Measurements from ENCODE around the gene CYP19A1. TPM values are rescaled to one million over a fixed set of nuclear protein-coding genes. Genes with fewer than 3 reads are reported as not detected.

Gene CYP19A1
- total RNA-seq, 1 experiment from 2014 or later: 0.69 TPM

DNA sequence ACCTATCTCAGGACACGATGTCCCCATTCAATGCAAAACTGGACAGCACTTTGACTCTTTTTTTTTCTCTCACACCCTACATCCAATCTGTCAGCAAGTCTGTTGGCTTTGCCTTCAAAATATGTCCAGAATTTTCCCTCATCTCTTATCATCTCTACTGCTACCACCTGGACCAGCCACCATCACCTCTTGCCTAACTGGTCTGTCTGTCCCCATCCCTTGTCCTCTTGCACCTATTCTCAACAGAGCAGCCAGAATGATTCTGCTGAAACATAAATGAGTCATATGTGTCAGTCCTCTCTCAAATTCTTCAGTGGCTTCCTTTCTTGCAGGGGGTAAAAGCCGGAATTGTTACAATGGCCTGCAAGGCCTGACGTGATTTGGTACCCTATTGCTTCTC is 105.8 kb downstream of the CYP19A1 start:
- Histone ChIP-seq H3K4me3 (no peak overlapping the region), H3K27me3 (peaks cover 5% of the 10 kb centered on the region), H3K36me3 (no peaks in the 10 kb centered on the region), H3K9me3 (no peaks in the 10 kb centered on the region)
- DNase-seq: no peak

DNA sequence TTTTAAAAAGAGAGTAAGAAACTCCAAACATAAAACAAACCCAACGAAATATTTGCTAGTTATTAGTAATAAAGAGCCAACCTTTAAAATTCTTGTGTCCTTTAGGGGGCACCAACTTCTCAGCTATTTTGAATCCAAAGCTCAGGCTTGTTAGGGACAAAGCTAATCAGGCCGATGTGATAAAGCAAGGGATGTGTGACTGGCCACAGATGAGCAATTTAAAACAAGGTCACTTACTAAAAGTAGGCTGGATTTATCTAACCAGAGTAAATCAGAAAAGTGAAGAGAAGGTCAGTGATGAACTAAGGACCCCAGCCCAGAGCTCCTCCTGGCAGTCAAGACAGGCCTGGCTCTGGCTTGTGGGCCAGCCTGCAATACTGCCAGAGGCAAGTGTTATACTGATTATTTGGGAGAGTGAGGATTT is 108.5 kb downstream of the CYP19A1 start:
- Histone ChIP-seq H3K36me3 (no peaks in the 10 kb centered on the region), H3K9me3 (no peaks in the 10 kb centered on the region), H3K4me3 (no peak overlapping the region), H3K27me3 (no peaks in the 10 kb centered on the region)
- DNase-seq: no peak

DNA sequence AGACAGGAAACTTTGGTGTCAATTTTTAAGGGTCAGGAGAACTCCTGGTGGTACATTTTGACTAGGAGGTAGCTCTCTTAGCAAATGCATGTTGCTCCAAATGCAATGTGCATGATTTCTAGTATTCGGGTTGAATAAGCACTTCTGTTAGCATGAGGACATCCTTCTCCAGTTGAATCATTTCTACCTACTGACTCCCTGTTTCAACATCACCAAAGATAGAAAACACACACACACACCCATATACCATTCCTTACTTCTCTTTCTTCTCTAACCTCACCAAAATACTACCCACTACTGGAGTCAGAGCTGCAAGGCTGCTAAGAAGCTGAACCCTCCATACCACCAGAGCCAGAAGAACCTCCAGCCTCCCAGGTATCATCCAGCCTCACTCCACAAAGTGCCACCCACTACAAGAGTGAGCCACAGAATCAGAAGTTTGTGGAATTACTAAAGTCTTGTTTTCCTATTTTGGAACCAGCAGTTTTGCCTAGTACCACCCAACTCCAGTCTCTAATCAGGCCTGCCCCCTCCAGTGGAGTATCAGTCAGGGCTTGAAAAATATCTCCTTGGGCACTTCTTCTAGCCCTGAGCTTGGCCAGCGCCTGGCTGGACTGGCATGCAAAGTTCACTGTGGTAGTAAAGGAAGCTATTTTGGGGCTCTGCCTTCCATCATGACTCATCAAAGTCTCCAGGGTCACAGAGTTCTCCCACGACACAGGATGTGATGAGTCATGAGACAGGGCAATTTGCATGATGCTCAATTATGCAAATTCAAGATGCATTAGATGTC is 110.3 kb downstream of the CYP19A1 start:
- no peaks in the 10 kb centered on the region for H3K27me3 ChIP-seq
- H3K4me3 ChIP-seq: no peak overlapping the region
- DNase-seq: peak; percentile 85
- no peaks in the 10 kb centered on the region for H3K36me3 ChIP-seq
- no peaks in the 10 kb centered on the region for H3K9me3 ChIP-seq

DNA sequence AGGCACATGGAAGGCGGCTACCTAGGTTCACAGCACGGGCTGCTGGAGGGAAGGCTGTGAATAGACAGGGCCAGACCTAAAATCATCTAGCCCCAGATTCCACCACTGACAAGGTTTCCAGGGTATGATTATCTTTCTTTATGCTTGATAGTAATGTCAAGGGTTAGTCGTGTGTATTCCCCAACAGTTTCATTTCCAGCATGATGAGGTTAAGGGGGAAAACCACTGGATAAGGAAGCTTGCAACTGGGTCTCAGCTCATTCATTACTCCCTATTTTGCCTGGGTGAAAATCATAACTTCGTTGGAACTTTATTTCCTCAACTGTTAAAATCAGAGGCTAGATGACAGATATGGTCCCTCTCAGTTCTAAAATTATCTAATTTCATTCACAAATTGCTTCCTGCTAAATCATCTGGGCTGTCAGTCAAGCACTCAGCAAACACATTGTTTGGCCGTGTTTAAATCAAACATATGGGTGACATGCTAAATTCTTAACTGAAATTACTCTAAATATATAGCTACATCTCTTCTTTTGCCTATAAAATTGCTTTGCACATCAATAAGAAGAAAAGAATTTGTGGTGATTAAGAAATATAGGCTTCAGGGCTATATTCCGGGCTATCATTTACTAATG is 111.7 kb downstream of the CYP19A1 start:
- Histone ChIP-seq H3K4me3 (no peak overlapping the region), H3K27me3 (no peaks in the 10 kb centered on the region), H3K9me3 (no peaks in the 10 kb centered on the region; the same call in 1 of the 2 replicates), H3K36me3 (no peaks in the 10 kb centered on the region)
- DNase-seq: no peak

DNA sequence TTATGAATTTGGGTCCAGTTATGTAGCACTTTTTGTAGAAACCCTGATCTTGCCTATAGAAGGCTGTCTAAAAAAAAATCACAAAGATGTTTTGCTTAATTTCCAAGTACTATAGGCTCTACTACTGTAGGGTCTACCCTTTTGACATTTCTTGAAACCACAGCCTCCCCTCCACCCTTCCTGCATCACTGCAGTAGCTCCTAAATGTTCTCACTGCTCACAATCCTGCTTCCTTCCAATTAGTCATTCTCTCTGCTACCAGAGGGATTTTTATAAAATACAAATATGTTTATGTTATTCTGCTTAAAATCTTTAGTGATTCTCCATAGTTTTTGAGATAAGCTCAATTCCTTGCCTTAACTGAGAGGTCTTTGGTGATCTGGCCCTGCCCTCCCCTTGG is 114.0 kb downstream of the CYP19A1 start:
- Histone ChIP-seq H3K36me3 (no peaks in the 10 kb centered on the region), H3K27me3 (no peaks in the 10 kb centered on the region)
- no peak for DNase-seq

DNA sequence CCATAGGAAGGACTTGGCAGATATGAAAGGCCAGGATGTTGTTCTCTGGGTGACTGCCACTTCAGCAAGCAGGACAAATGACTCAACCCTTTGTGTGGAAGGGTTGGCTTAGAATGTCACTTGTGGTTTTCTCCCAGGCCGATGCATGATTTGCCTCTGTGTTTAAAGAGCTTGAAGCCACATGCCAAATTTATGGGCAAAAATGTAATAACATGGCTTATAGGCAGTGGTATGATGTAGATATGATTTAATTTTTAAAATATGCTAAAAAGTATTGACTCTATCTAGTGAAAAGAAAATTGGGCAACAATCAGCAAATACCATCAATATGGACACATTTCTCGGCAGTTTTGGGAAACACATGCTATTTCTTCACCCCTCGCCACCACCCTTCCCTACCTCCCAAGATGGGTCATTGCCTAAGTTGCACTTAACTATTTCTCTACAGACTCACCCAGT is 114.6 kb downstream of the CYP19A1 start:
- H3K36me3 ChIP-seq: no peaks in the 10 kb centered on the region
- H3K9me3 ChIP-seq: no peaks in the 10 kb centered on the region; the same call in none of the 2 replicates
- no peak overlapping the region for H3K4me3 ChIP-seq
- H3K27me3 ChIP-seq: no peaks in the 10 kb centered on the region
- peak; percentile 84 for DNase-seq

More for the DNA sequence above, 114.0 kb downstream of the CYP19A1 start:
- Histone ChIP-seq H3K4me3 (no peak overlapping the region), H3K9me3 (no peaks in the 10 kb centered on the region; the same call in none of the 2 replicates)

DNA sequence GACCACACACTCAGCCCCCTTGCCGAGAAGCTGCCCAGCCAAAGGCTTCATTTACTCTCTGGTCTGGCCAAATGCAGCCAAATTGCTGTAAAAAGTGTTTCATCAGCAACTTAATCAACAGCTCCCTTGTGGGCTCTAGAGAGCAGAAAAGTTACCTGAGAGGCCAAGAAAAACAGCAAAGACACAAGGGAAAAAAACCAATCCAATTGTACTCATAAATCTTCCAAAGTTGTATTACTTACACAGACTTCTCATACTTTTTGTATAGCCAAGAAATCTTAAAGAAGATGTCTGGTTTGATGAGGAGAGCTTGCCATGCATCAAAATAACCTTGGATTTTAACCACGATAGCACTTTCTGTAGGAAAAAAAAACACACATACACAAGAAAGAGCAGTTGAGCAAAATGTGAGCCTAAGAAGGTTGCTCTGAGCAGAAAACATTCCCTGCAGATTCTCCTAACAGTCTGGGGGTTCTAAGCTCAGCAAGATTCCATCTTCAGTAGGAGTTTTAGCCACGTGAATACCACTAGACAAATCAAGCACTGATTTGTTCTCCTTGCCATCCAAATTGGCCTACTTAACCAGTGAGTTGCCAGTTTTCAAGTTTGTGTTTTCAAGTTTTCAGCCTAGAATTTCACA is 120.0 kb downstream of the CYP19A1 start:
- H3K36me3 ChIP-seq: no peaks in the 10 kb centered on the region
- H3K27me3 ChIP-seq: no peaks in the 10 kb centered on the region
- no peak for DNase-seq

DNA sequence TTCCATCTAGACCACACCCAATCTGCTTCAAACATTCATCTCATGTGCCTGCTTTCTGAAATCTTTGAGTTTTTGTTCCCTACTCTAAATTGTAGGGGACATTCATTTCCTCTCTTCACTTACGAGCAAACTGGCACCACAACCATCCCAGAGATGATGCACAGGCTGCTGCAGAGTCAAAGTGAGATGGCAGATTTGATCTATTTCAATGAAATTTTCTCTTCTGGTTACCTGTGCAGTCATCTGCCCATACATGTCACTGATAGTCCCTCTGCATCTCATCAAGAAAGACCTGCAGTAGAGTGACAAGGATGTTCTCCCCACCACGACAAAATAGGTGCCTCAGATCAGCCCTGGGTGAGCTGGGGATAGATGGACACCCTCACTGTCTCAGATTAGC is 125.5 kb downstream of the CYP19A1 start:
- H3K9me3 ChIP-seq: no peaks in the 10 kb centered on the region
- no peak for DNase-seq
- no peaks in the 10 kb centered on the region for H3K36me3 ChIP-seq
- H3K4me3 ChIP-seq: no peak overlapping the region
- H3K27me3 ChIP-seq: no peaks in the 10 kb centered on the region

More for the DNA sequence above, 120.0 kb downstream of the CYP19A1 start:
- Histone ChIP-seq H3K9me3 (no peaks in the 10 kb centered on the region; the same call in none of the 2 replicates), H3K4me3 (no peak overlapping the region)

DNA sequence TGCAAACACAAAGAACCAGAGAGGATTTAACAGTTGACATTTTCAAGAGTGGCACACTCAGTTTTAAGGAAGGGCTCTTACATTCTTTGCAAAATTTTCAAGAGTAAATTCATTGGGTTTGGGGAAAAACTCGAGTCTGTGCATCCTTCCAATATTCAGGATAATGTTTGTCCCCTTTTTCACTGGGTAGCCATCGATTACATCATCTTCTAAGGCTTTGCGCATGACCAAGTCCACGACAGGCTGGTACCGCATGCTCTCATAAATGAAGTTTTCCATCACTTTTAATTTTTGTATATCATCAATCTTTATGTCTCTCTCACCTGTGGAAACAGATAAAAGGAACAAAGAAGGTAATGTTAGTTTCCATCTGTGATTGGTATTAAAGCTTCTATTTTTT is 126.2 kb downstream of the CYP19A1 start:
- no peaks in the 10 kb centered on the region for H3K36me3 ChIP-seq
- H3K27me3 ChIP-seq: no peaks in the 10 kb centered on the region
- no peak overlapping the region for H3K4me3 ChIP-seq
- no peaks in the 10 kb centered on the region for H3K9me3 ChIP-seq
- no peak for DNase-seq

DNA sequence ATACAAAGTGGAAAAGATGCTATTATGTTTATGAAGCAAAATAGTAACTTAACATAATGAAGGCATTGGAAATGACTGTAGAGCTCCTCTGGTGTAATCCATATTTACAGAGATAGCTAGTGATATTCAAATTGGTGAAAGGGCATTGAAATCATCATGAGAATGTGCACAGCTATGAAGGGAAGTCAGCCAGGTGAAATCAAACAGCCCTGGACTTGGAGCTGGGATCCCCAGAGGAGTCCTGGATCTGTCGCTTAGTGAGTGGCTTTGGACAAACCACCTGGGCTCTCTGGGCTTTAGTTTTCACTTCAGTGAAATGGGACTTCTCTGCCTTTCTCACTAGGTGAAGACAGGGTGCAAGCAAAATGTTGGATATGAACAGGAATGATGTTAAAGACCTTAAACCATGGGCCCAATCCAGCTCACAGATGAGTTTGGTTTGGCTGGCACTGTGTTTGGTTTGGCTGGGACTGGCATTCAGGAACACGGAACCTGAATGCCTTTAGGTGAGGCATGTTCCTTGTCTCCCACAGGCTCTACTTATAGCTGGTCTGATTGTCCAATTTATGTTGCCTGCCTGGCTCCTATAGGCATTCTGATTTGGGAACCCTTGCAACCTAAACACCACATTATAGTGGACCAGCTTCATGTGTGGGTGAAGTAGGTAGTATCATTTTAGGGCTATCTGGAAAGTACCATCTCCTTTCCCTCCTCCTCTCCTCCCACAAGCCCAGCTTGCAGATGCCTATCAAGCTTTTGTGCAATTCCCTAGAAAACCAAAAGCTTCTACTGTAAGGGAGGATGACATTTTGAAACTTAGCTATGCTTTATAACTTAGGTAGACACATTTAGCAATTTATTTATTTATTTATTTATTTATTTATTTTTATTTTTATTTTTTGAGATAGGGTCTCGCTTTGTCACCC is 133.1 kb downstream of the CYP19A1 start:
- no peak for DNase-seq
- H3K27me3 ChIP-seq: no peaks in the 10 kb centered on the region
- no peak overlapping the region for H3K4me3 ChIP-seq
- no peaks in the 10 kb centered on the region for H3K36me3 ChIP-seq
- peaks cover 4% of the 10 kb centered on the region for H3K9me3 ChIP-seq

DNA sequence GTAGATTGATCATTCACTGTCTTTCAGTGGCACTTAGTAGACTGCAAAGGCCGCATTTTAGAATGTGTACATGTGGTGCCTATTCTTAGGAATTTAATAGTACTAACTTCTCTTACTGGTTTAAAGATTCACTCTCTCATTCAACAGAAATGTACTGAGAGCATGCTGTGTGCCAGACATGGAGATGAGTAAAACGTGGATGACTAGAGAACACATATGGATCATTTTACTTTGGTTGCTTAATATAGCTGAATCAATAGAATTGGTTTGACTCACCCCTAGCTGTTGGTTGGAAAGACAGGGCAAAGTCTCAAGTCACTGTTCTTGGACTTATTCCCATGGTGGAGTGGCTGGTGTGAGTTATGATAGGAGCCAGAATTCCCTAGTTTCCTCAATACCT is 134.6 kb downstream of the CYP19A1 start:
- H3K9me3 ChIP-seq: peaks cover 4% of the 10 kb centered on the region
- H3K4me3 ChIP-seq: no peak overlapping the region
- no peaks in the 10 kb centered on the region for H3K27me3 ChIP-seq
- H3K36me3 ChIP-seq: no peaks in the 10 kb centered on the region
- DNase-seq: peak; percentile 27

DNA sequence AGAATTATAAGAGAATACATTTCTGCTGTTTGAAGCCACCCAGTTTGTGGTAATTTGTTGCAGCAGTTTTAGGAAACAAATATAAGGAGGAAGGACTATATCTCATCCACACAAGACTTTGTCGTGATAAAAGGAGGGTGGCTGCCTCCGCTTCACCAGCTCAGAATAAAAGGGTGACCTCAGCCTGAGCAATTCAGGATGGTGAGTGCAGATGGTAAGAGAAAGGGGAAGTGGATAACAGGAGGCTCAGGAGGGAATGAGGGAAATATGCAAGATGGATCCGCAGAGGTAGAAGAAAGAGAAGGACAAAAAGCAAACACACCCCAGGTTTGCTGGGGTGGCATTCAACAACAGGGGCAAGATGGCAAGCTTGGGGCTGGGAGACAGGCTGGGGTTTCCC is 135.6 kb downstream of the CYP19A1 start:
- no peaks in the 10 kb centered on the region for H3K27me3 ChIP-seq
- no peak overlapping the region for H3K4me3 ChIP-seq
- DNase-seq: no peak
- no peaks in the 10 kb centered on the region for H3K36me3 ChIP-seq
- peaks cover 4% of the 10 kb centered on the region for H3K9me3 ChIP-seq

DNA sequence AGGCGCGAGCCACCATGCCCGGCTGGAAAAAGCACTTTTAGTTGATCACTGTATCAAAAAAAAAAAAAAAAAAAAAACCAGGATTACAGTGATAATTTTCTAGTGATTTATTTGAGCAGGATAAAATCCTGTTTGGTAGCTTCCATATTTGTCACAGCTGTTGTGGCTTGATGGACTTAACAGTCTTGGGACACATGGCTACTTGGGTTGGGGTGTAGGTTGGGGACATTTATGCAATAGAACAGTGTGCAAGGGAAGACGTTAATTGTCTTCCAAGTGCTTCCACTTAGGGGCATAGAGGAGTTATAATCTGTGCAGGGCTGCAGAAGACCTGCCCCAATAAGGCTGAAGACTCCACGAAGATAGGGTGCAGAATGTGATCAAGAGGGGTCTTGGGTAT is 136.8 kb downstream of the CYP19A1 start:
- no peak for DNase-seq
- Histone ChIP-seq H3K4me3 (no peak overlapping the region), H3K27me3 (no peaks in the 10 kb centered on the region; the same call in 1 of the 2 replicates), H3K36me3 (no peaks in the 10 kb centered on the region), H3K9me3 (peaks cover 4% of the 10 kb centered on the region)

DNA sequence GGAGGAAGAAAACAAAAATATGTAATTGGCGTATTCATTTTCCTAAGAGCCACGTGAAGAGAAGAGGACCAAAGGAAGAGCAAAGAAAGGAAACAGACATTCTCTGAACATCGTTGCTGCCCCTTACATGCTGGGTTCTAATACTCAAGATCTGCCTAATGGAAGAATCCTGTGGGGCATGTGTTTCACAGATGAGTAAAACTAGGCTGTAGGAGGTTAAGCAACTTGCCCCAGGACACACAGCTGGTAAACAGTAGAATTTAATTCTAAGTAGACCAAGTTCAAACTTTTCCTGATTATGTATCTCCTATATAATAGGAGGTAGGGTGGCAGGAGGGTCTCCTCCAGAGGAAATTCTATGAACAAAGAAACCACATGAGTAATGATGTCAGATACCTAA is 137.6 kb downstream of the CYP19A1 start:
- no peak overlapping the region for H3K4me3 ChIP-seq
- no peak for DNase-seq
- no peaks in the 10 kb centered on the region; the same call in 1 of the 2 replicates for H3K27me3 ChIP-seq
- H3K36me3 ChIP-seq: no peaks in the 10 kb centered on the region
- H3K9me3 ChIP-seq: peaks cover 4% of the 10 kb centered on the region

DNA sequence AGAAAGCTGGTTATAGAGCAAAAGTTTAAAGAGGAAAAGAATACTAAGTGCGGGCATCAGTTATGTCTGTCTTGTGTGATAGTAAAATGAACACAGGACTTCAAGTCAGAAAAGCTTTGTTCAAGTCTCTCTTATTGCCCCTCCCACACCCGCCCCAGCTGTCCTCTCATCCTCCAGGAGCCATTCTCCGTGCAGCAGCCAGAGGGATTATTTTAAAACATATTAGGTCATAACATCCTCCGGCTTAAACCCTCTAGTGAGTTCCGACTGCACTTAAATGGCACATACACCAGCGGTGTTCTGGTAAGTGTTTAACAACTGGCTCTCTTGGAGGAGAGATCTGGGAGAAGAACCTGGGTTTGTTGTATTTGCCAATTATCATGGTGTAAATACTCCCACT is 138.9 kb downstream of the CYP19A1 start:
- Histone ChIP-seq H3K9me3 (peaks cover 4% of the 10 kb centered on the region), H3K27me3 (no peaks in the 10 kb centered on the region; the same call in 1 of the 2 replicates), H3K4me3 (no peak overlapping the region), H3K36me3 (no peaks in the 10 kb centered on the region)
- no peak for DNase-seq

DNA sequence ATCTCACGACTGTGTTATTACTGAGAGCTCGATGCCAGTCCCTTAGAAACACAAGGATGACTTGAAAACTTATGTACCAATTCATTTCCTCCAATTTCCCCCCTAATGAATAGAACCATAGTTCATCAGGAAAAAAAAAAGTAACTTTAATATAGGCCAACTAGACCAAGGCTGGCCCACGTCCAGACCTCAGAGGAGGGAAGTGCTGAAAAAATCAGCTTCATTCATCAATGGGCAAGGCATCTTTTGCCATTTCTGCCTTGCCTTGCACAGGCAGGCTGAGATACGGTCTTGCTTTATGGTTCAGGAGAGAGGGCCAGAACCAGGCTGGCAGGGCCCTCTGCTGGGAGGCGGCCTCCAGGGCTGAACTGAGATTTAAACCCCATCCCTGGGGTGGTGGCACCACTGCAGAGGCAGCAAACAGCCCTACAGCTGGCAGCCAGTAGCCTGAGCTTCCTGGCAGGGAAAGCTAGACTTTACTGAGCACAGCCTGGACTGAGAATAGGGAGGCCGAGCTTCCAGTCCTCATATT is 139.6 kb downstream of the CYP19A1 start:
- Histone ChIP-seq H3K27me3 (no peaks in the 10 kb centered on the region; the same call in 1 of the 2 replicates), H3K36me3 (no peaks in the 10 kb centered on the region), H3K9me3 (peaks cover 4% of the 10 kb centered on the region), H3K4me3 (no peak overlapping the region)
- DNase-seq: peak; percentile 27

All from MG63 (cell line).